Brain microvascular endothelial cell (primary cell): ENCODE measurements around the gene SBNO2.

Experiments used
- DNase-seq: peaks from one replicate; pipeline ENCODE4 v3.0.0-alpha.2; 2020
- H3K27ac ChIP-seq: fragments of 250-450 bp; sonication (Bioruptor Pico); 2 replicates; pipeline ENCODE4 v1.5.1; 2020; ENCODE audit warnings: mild to moderate bottlenecking, moderate library complexity
- H3K27me3 ChIP-seq: fragments of 250-450 bp; sonication (Bioruptor Pico); replicated peaks from 2 replicates; pipeline ENCODE4 v1.5.1; 2020; ENCODE audit warnings: mild to moderate bottlenecking
- H3K36me3 ChIP-seq: fragments of 250-450 bp; sonication (Bioruptor Pico); replicated peaks from 2 replicates; pipeline ENCODE4 v1.5.1; 2020; ENCODE audit warnings: mild to moderate bottlenecking
- H3K4me3 ChIP-seq: 2 replicates; pipeline ENCODE4 v1.5.1; 2011; ENCODE audit warnings: low read depth, mild to moderate bottlenecking, control low read depth, low read length, moderate library complexity
- CTCF ChIP-seq: IDR thresholded peaks from 2 replicates; pipeline ENCODE4 v1.5.1; 2011; ENCODE audit warnings: low read depth, mild to moderate bottlenecking, moderate library complexity, low read length, control low read depth, inconsistent platforms; ENCODE audit errors: missing control alignments
- in situ Hi-C: cut with HindIII; loops from 2 replicates; pipeline ENCODE4 v1.10.0; 2017; ENCODE audit warnings: low sequenced_read_pairs, low pct_ligation_motif_present

Gene SBNO2

GRCh38 chr19:1098177-1099051 lies 75.7 kb downstream of the SBNO2 start:
- DNase-seq, result no peak
- in situ Hi-C loops, result no loop called here
- H3K27me3 ChIP-seq, result no peaks in the 10 kb centered on the region
- H3K4me3 ChIP-seq, result no peak overlapping the region
- H3K36me3 ChIP-seq, result peaks cover 4% of the 10 kb centered on the region
- H3K27ac ChIP-seq, result no peak overlapping the region
- TF ChIP-seq CTCF, result no peak

- no peak for TF ChIP-seq CTCF
- Histone ChIP-seq H3K27ac (no peak overlapping the region), H3K36me3 (peaks cover 8% of the 10 kb centered on the region), H3K27me3 (no peaks in the 10 kb centered on the region), H3K4me3 (no peak overlapping the region)
- in situ Hi-C loops, result no loop called here
- no peak for DNase-seq
These were observed 76.3 kb downstream of the SBNO2 start for GRCh38 chr19:1097810-1098176.

- Histone ChIP-seq H3K36me3 (peaks cover 24% of the 10 kb centered on the region), H3K4me3 (peak within 1 kb of the TSS; percentile 87)
These were observed 78.9 kb downstream of the SBNO2 start, which contains the start of gene POLR2E for GRCh38 chr19:1094978-1095701. TSS of gene POLR2E (minus strand) at chr19:1095375. CDS start at chr19:1095315, 60 bp downstream.

GRCh38 chr19:1094655-1094977 lies 79.5 kb downstream of the SBNO2 start:
- peaks cover 25% of the 10 kb centered on the region for H3K36me3 ChIP-seq
- in situ Hi-C loops, result no loop called here
- H3K4me3 ChIP-seq, result peak overlapping the region; percentile 87
- H3K27ac ChIP-seq, result peak overlapping the region; percentile 43
- no peak for DNase-seq
- TF ChIP-seq CTCF, result no peak
- no peaks in the 10 kb centered on the region for H3K27me3 ChIP-seq

More at GRCh38 chr19:1094978-1095701, 78.9 kb downstream of the SBNO2 start, which contains the start of gene POLR2E:
- DNase-seq, result peak; percentile 96
- H3K27me3 ChIP-seq, result no peaks in the 10 kb centered on the region
- in situ Hi-C loops, result no loop called here
- TF ChIP-seq CTCF, result no peak
- H3K27ac ChIP-seq, result peak within 1 kb of the TSS; percentile 43

GRCh38 chr19:1093811-1094553 lies 80.1 kb downstream of the SBNO2 start:
- in situ Hi-C loops, result no loop called here
- DNase-seq, result no peak
- peak overlapping the region; percentile 87 for H3K4me3 ChIP-seq
- no peaks in the 10 kb centered on the region for H3K27me3 ChIP-seq
- no peak for TF ChIP-seq CTCF
- peaks cover 30% of the 10 kb centered on the region for H3K36me3 ChIP-seq
- H3K27ac ChIP-seq, result no peak overlapping the region
